Smooth muscle cell (in vitro differentiated cells): Measurements from ENCODE around the gene CDY2B. TPM values are rescaled to one million over a fixed set of nuclear protein-coding genes. Genes with fewer than 3 reads are reported as not detected.
"Not testable (repeated sequence)": the region's sequence is repeated elsewhere in the genome, so short reads cannot be mapped to it uniquely, and the experiment has no call there.

Experiments
- DNase-seq: peaks from one replicate; lab custom pipeline; 2025; ENCODE audit not compliant: unreplicated experiment; lab: John Stamatoyannopoulos, UW
- H2AFZ ChIP-seq: fragments of 200-600 bp; sonication (generic); 2 replicates; pipeline ENCODE4 v1.6.0; 2016; ENCODE audit warnings: antibody characterized with exemption, low read depth, mild to moderate bottlenecking
- H3F3A ChIP-seq: fragments of 200-600 bp; sonication (generic); 2 replicates; pipeline ENCODE4 v1.6.0; 2017; ENCODE audit warnings: antibody characterized with exemption, low read depth
- H3K27ac ChIP-seq: fragments of 200-600 bp; sonication (generic); 2 replicates; pipeline ENCODE4 v1.5.1; 2016; ENCODE audit warnings: low read depth, mild to moderate bottlenecking
- H3K27me3 ChIP-seq: fragments of 200-600 bp; sonication (generic); 2 replicates; pipeline ENCODE4 v1.6.1; 2016; ENCODE audit warnings: low read depth, mild to moderate bottlenecking
- H3K36me3 ChIP-seq: fragments of 200-600 bp; sonication (generic); 2 replicates; pipeline ENCODE4 v1.5.1; 2016; ENCODE audit warnings: low read depth
- H3K4me1 ChIP-seq: fragments of 200-600 bp; sonication (generic); 2 replicates; pipeline ENCODE4 v1.5.1; 2016; ENCODE audit warnings: low read depth
- H3K4me2 ChIP-seq: fragments of 200-600 bp; sonication (generic); 2 replicates; pipeline ENCODE4 v1.6.0; 2016; ENCODE audit warnings: mild to moderate bottlenecking
- H3K4me3 ChIP-seq: fragments of 200-600 bp; sonication (generic); 2 replicates; pipeline ENCODE4 v1.5.1; 2016; ENCODE audit warnings: mild to moderate bottlenecking
- H3K79me2 ChIP-seq: fragments of 200-600 bp; sonication (generic); 2 replicates; pipeline ENCODE4 v1.6.0; 2016; ENCODE audit warnings: low read depth, mild to moderate bottlenecking
- H3K9ac ChIP-seq: fragments of 200-600 bp; sonication (generic); 2 replicates; pipeline ENCODE4 v1.6.0; 2016; ENCODE audit warnings: low read depth
- H3K9me3 ChIP-seq: fragments of 200-600 bp; sonication (generic); replicated peaks from 2 replicates; pipeline ENCODE4 v1.5.1; 2016; ENCODE audit warnings: low read depth
- H4K20me1 ChIP-seq: fragments of 200-600 bp; sonication (generic); 2 replicates; pipeline ENCODE4 v1.6.0; 2016; ENCODE audit warnings: low read depth
- WGBS: methylation state at CpG from one replicate; pipeline ENCODE4 v1.1.7; 2016; ENCODE audit warnings: low lambda C conversion rate; 5-methylcytosine and 5-hydroxymethylcytosine counted together
- polyA plus RNA-seq: library from polyadenylated mRNA; unstranded; fragments of >200 nt; fragmentation: Nextera tagmentation; extraction: Ambion mirVana; gene quantifications from 2 replicates; pipeline ENCODE4 v1.2.1, GENCODE V29; 2016
- total RNA-seq: library from RNA; depleted of rRNA; stranded (reverse); fragments of >200 nt; gene quantifications from 2 replicates; pipeline ENCODE4 v1.2.3, GENCODE V29; 2014

Gene CDY2B
- total RNA-seq (not detected in 2 replicates), polyA plus RNA-seq (not detected in 2 replicates)

- not testable (repeated sequence) for H3K4me2 ChIP-seq, DNase-seq, H3K4me3 ChIP-seq, H3F3A ChIP-seq, H3K79me2 ChIP-seq, H3K4me1 ChIP-seq, H3K27ac ChIP-seq, H4K20me1 ChIP-seq, H3K27me3 ChIP-seq, H3K36me3 ChIP-seq, H2AFZ ChIP-seq, H3K9ac ChIP-seq, H3K9me3 ChIP-seq
- no CpG with 5 or more reads among the region's 2 CpGs for WGBS
These were observed at the start of gene CDY2B for GRCh38 chrY:17880120-17880519. CDY2B (minus strand) TSS chrY:17880220; CDS start chrY:17879892, 328 bp downstream.

GRCh38 chrY:17908009-17908408, 28.0 kb upstream of the CDY2B start:
- not testable (repeated sequence) for H3K4me1 ChIP-seq, DNase-seq, H3K36me3 ChIP-seq, H3K27ac ChIP-seq, H3K4me2 ChIP-seq, H3F3A ChIP-seq, H3K9ac ChIP-seq, H3K79me2 ChIP-seq, H4K20me1 ChIP-seq, H3K4me3 ChIP-seq, H3K9me3 ChIP-seq, H2AFZ ChIP-seq, H3K27me3 ChIP-seq
- no CpG with 5 or more reads among the region's 3 CpGs for WGBS

- H2AFZ ChIP-seq, H3K9ac ChIP-seq, H3F3A ChIP-seq, H3K27me3 ChIP-seq, H3K27ac ChIP-seq, H3K4me3 ChIP-seq, H3K9me3 ChIP-seq, H4K20me1 ChIP-seq, H3K4me1 ChIP-seq, H3K79me2 ChIP-seq, H3K36me3 ChIP-seq, DNase-seq, H3K4me2 ChIP-seq: not testable (repeated sequence)
- WGBS, result no CpG with 5 or more reads among the region's 2 CpGs
These were observed 27.3 kb upstream of the CDY2B start for GRCh38 chrY:17907351-17907750.

GRCh38 chrY:17881697-17882096, 1.7 kb upstream of the CDY2B start:
- not testable (repeated sequence) for H3K9ac ChIP-seq, H3K79me2 ChIP-seq, H3F3A ChIP-seq, H3K36me3 ChIP-seq, DNase-seq, H3K4me1 ChIP-seq, H3K9me3 ChIP-seq, H4K20me1 ChIP-seq, H3K4me2 ChIP-seq, H3K4me3 ChIP-seq, H3K27ac ChIP-seq, H2AFZ ChIP-seq, H3K27me3 ChIP-seq
- no CpG with 5 or more reads among the region's 2 CpGs for WGBS

- H3K9me3 ChIP-seq, H2AFZ ChIP-seq, H4K20me1 ChIP-seq, H3F3A ChIP-seq, H3K27ac ChIP-seq, H3K9ac ChIP-seq, H3K4me3 ChIP-seq, H3K4me1 ChIP-seq, H3K4me2 ChIP-seq, H3K79me2 ChIP-seq, DNase-seq, H3K36me3 ChIP-seq, H3K27me3 ChIP-seq: not testable (repeated sequence)
- no CpG with 5 or more reads among the region's 1 CpG for WGBS
These were observed 3.3 kb downstream of the CDY2B start for GRCh38 chrY:17876767-17877166.

GRCh38 chrY:17875401-17875800, 4.6 kb downstream of the CDY2B start:
- DNase-seq, H3K4me1 ChIP-seq, H3K4me3 ChIP-seq, H3K9me3 ChIP-seq, H3K27ac ChIP-seq, H3K27me3 ChIP-seq, H4K20me1 ChIP-seq, H3K9ac ChIP-seq, H3K79me2 ChIP-seq, H3F3A ChIP-seq, H3K4me2 ChIP-seq, H3K36me3 ChIP-seq, H2AFZ ChIP-seq: not testable (repeated sequence)
- no CpG with 5 or more reads among the region's 3 CpGs for WGBS

GRCh38 chrY:17871194-17871903, 8.7 kb downstream of the CDY2B start:
- not testable (repeated sequence) for H4K20me1 ChIP-seq, H3K27ac ChIP-seq, H3K79me2 ChIP-seq, H3K4me3 ChIP-seq, H3K36me3 ChIP-seq, H3K9me3 ChIP-seq, H3K9ac ChIP-seq, H3F3A ChIP-seq, DNase-seq, H2AFZ ChIP-seq, H3K4me2 ChIP-seq, H3K27me3 ChIP-seq, H3K4me1 ChIP-seq
- whole genome bisulfite sequencing, result no CpG with 5 or more reads among the region's 3 CpGs

- H3K9me3 ChIP-seq, H3K4me1 ChIP-seq, H3K27me3 ChIP-seq, H3K27ac ChIP-seq, H4K20me1 ChIP-seq, H3K36me3 ChIP-seq, H3F3A ChIP-seq, H3K9ac ChIP-seq, H2AFZ ChIP-seq, H3K4me2 ChIP-seq, H3K4me3 ChIP-seq, DNase-seq, H3K79me2 ChIP-seq: not testable (repeated sequence)
- no CpG with 5 or more reads among the region's 3 CpGs for WGBS
These were observed 9.3 kb downstream of the CDY2B start for GRCh38 chrY:17870737-17871136.

- DNase-seq, H3K4me3 ChIP-seq, H3K27ac ChIP-seq, H2AFZ ChIP-seq, H3K4me2 ChIP-seq, H4K20me1 ChIP-seq, H3K4me1 ChIP-seq, H3F3A ChIP-seq, H3K9me3 ChIP-seq, H3K79me2 ChIP-seq, H3K9ac ChIP-seq, H3K36me3 ChIP-seq, H3K27me3 ChIP-seq: not testable (repeated sequence)
- WGBS, result no CpG with 5 or more reads among the region's 4 CpGs
These were observed 12.2 kb downstream of the CDY2B start for GRCh38 chrY:17867850-17868249.
